LNCaP clone FGC (cell line): ENCODE results near the gene INO80D.

ENCODE experiments used
- DNase-seq: peaks from one replicate; pipeline ENCODE4 v3.0.0-alpha.2; 2011; ENCODE audit warnings: low read depth
- H3K4me3 ChIP-seq: 2 replicates; pipeline ENCODE4 v1.5.1; 2011; ENCODE audit warnings: mild to moderate bottlenecking, low read depth, low read length, control low read depth
- TF ChIP-seq, protein P1 (sequence below): IDR thresholded peaks from 2 replicates; pipeline ENCODE4 v1.5.1; 2012; ENCODE audit warnings: mild to moderate bottlenecking; ENCODE audit not compliant: control insufficient read depth, insufficient read depth; ENCODE audit errors: extremely low read depth

Gene INO80D

DNA sequence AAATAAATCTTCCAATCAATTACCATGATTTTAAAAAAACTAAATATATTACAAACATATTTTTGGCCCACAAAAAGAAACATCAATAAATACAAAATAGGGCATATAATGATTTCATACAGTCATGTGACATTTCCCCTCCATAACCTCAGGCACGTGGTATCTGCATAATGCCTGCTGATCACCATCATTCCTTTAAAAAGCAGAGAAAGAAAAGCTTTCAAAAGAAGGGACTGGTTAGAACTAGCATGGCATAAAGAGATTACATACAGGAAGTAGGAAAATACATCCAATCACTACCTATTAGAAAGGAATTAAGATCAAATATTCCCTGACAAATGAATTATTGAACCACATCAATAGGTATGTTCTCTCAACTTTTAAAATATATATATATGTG is 83.5 kb downstream of the INO80D start:
- TF ChIP-seq, protein P1, sequence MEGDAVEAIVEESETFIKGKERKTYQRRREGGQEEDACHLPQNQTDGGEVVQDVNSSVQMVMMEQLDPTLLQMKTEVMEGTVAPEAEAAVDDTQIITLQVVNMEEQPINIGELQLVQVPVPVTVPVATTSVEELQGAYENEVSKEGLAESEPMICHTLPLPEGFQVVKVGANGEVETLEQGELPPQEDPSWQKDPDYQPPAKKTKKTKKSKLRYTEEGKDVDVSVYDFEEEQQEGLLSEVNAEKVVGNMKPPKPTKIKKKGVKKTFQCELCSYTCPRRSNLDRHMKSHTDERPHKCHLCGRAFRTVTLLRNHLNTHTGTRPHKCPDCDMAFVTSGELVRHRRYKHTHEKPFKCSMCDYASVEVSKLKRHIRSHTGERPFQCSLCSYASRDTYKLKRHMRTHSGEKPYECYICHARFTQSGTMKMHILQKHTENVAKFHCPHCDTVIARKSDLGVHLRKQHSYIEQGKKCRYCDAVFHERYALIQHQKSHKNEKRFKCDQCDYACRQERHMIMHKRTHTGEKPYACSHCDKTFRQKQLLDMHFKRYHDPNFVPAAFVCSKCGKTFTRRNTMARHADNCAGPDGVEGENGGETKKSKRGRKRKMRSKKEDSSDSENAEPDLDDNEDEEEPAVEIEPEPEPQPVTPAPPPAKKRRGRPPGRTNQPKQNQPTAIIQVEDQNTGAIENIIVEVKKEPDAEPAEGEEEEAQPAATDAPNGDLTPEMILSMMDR, result no peak

DNA sequence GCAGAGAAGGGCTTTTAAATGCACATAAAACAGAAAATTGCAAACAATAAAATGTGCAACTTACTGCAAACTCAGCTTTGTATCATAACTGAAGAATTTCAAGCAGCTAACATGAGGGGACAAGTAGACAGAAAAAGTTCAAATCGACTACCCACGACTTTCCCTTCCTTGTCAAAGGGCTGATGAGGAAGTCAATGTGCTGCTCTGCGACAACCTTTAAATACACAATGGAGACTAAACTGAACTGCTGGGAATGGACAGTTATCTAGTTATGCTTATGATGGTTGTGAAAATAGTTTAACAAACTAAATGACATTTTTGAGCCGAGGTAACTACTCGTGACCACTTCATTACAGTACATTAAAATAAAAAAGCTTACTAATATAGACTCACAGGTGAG is 84.1 kb downstream of the INO80D start:
- TF ChIP-seq, protein P1, result no peak
- no peak overlapping the region for H3K4me3 ChIP-seq
- no peak for DNase-seq

More for the DNA sequence above, 83.5 kb downstream of the INO80D start:
- no peak for DNase-seq
- H3K4me3 ChIP-seq, result no peak overlapping the region

DNA sequence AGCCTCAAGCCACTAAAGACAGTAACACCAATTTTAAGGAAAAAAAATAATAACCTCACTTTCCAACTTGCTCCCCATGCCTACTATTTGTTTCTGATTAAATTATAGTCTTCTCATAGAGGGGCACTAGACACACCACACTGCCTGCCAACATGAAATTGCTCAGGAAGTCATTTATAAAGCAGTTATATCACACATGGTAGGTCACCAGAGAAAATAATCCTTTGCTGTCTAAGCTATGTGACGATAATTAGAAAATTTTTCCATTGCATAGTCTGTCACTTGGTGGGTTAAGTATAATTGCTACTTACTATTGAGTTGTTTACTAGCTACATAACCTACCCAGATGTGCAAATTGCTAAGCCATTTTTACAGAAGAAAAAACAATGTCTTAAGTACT is 85.2 kb downstream of the INO80D start:
- no peak overlapping the region for H3K4me3 ChIP-seq
- DNase-seq, result no peak
- TF ChIP-seq, protein P1, result no peak

DNA sequence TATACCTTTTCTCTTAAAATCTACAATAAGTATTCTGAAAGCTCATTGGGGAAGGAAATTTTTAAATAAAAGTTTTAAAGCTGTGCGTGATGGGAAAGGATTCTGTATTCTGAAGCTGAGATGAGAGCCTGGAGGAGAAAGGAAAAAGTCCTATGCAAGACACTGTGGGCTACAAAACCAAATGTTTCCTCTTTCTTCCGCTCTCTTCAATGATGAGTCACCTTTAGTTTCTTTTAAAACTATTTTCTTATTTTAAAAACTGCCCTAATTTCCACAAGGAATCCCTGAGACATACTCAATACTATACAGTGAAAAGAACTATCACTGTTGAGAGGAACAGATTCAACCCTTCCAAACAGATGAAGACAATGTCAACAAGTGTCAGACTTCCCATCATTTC is 87.4 kb downstream of the INO80D start:
- TF ChIP-seq, protein P1, result no peak
- no peak for DNase-seq
- no peak overlapping the region for H3K4me3 ChIP-seq

DNA sequence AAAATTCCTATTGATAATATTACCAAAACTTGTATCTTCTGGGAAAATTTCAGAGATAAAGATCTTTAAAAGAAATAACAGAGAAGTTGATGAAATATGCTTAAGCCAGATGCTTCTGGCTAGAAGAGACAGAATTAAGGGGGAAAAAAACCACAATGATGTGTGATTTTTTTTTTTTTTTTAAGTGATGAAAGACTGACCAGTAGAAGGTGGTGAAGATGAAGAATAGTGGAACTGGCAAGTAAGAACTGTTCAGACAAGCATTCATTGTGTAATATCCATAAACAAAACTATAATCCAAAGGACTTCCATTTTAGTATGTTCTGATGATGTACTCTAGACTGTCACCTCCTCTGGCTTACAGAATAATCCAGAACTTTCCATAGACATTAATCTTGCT is 89.8 kb downstream of the INO80D start:
- TF ChIP-seq, protein P1, result no peak
- no peak overlapping the region for H3K4me3 ChIP-seq
- DNase-seq, result no peak

DNA sequence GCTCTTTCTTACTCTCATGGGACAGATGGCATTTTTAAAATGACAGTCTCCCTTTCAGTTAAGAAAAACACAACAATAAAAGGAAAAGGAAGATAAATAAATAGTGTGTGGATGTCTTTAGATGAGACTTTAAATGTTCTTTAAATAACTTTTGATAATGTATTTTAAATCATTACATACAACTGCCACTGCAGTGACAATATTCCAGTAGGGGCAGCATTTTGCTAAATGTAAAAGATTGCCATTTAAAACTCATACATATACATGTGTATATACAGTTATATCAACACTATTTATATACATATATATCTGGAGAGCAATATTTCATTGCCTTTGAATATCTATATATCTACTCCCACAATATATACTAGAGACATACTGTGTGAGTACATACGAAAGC is 90.7 kb downstream of the INO80D start:
- no peak for DNase-seq
- H3K4me3 ChIP-seq, result no peak overlapping the region
- TF ChIP-seq, protein P1, result peak; percentile 33

DNA sequence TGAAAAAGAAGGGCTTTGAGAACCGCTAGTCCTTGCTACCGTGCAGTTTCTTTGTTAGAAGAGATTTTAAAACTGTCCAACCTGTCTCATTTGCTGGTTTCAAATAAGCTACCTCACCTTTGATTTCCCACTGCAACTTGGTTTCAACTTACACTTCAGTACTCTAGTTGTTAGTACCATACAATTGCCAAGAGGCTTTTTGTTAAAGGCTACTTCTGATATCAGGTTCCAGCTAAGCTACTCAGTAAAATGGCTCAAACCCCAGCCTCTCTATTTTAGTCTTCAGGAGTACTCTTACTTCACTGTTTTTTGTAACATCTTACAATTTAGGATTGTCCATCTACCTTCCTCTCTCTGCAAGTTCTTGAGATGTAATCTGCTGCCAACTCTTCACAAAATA is 91.6 kb downstream of the INO80D start:
- DNase-seq, result no peak
- TF ChIP-seq, protein P1, result no peak
- no peak overlapping the region for H3K4me3 ChIP-seq
